HepG2 (cell line): Measurements from ENCODE around the gene TEX26. TPM values are rescaled to one million over a fixed set of nuclear protein-coding genes. Genes with fewer than 3 reads are reported as not detected.

ENCODE experiments used
- BCL6 ChIP-seq: IDR thresholded peaks from 2 replicates; pipeline ENCODE4 v1.6.1; 2016; ENCODE audit warnings: missing genetic modification reagents, missing compliant biosample characterization
- HOXD1 ChIP-seq: sonication (generic); formaldehyde crosslinking; IDR thresholded peaks from 2 replicates; pipeline ENCODE4 v1.5.0; 2020; ENCODE audit warnings: missing genetic modification reagents
- NCOR1 ChIP-seq: fragments of 200-600 bp; sonication (generic); IDR thresholded peaks from 2 replicates; pipeline ENCODE4 v1.7.0; 2017; ENCODE audit warnings: antibody characterized with exemption, low read length, borderline replicate concordance
- NR2F6 ChIP-seq, 2 experiments: IDR thresholded peaks; 2 replicates each; pipeline ENCODE4 v1.6.1; 2016; ENCODE audit warnings: antibody characterized with exemption in 1 of 2, mild to moderate bottlenecking in 1 of 2
- PAXIP1 ChIP-seq: sonication (generic); formaldehyde crosslinking; conservative IDR thresholded peaks from 2 replicates; pipeline ENCODE4 v1.4.0; 2020; ENCODE audit warnings: mild to moderate bottlenecking, missing genetic modification reagents, moderate library complexity
- SOX6 ChIP-seq, 2 experiments: fragments of 450-650 bp in 1 of 2; sonication (generic) in 1 of 2; formaldehyde crosslinking in 1 of 2; IDR thresholded peaks; 2 replicates each; pipeline versions ENCODE4 v1.4.0 to v1.6.1; 2017 to 2020; ENCODE audit warnings: antibody characterized with exemption in 1 of 2, mild to moderate bottlenecking in 1 of 2, missing genetic modification reagents in 1 of 2
- TBX2 ChIP-seq: sonication (generic); formaldehyde crosslinking; IDR thresholded peaks from 2 replicates; pipeline ENCODE4 v1.5.0; 2020; ENCODE audit warnings: missing genetic modification reagents, mild to moderate bottlenecking, borderline replicate concordance
- THAP7 ChIP-seq: sonication (generic); formaldehyde crosslinking; IDR thresholded peaks from 2 replicates; pipeline ENCODE4 v1.8.1; 2023; ENCODE audit warnings: mild to moderate bottlenecking, missing genetic modification reagents
- ZBTB1 ChIP-seq: sonication (generic); formaldehyde crosslinking; IDR thresholded peaks from 2 replicates; pipeline ENCODE4 v1.4.0; 2020; ENCODE audit warnings: missing genetic modification reagents, borderline replicate concordance
- ZBTB21 ChIP-seq: sonication (generic); formaldehyde crosslinking; IDR thresholded peaks from 2 replicates; pipeline ENCODE4 v1.4.0; 2020; ENCODE audit warnings: missing genetic modification reagents
- ZKSCAN1 ChIP-seq: fragments of 150-350 bp; IDR thresholded peaks from 2 replicates; pipeline ENCODE4 v1.6.1; 2014; ENCODE audit warnings: low read length
- ZNF644 ChIP-seq: IDR thresholded peaks from 2 replicates; pipeline ENCODE4 v1.6.1; 2016; ENCODE audit warnings: low read depth
- ZNF703 ChIP-seq: sonication (generic); formaldehyde crosslinking; IDR thresholded peaks from 2 replicates; pipeline ENCODE4 v1.5.1; 2020; ENCODE audit warnings: missing genetic modification reagents, mild to moderate bottlenecking, moderate library complexity, borderline replicate concordance
- ZNF720 ChIP-seq: sonication (generic); formaldehyde crosslinking; IDR thresholded peaks from 2 replicates; pipeline ENCODE4 v1.4.0; 2020; ENCODE audit warnings: missing genetic modification reagents
- polyA plus RNA-seq, 8 experiments: library from polyadenylated mRNA; depleted of rRNA in 3 of 8; stranded (reverse) in 7 of 8; unstranded in 1 of 8; fragments of >200 nt; fragmentation: Illumina TruSeq in 4 of 8; extraction: Trizol in 4 of 8; gene quantifications; 2 replicates each; pipeline versions ENCODE4 v1.2.1 to v1.2.3, GENCODE V29; 2011 to 2016; ENCODE audit warnings: low read depth in 4 of 8, missing spikeins in 1 of 8, mixed read lengths in 1 of 8; ENCODE audit not compliant: insufficient read depth in 1 of 8
- total RNA-seq, 5 experiments: library from RNA; depleted of rRNA; stranded (reverse); fragments of >200 nt; fragmentation: Illumina TruSeq; extraction: Trizol; gene quantifications; 2 replicates each; pipeline ENCODE4 v1.2.3, GENCODE V29; 2016; ENCODE audit warnings: low read depth in 1 of 5
- TF ChIP-seq, protein P1 (sequence below): sonication (generic); formaldehyde crosslinking; IDR thresholded peaks from 2 replicates; pipeline ENCODE4 v1.8.0; 2022; ENCODE audit warnings: mild to moderate bottlenecking, missing genetic modification reagents, borderline replicate concordance
- TF ChIP-seq, protein P2 (sequence below): IDR thresholded peaks from 2 replicates; pipeline ENCODE4 v1.6.1; 2016; ENCODE audit warnings: low read depth, missing genetic modification reagents, missing compliant biosample characterization
- TF ChIP-seq, protein P3 (sequence below): IDR thresholded peaks from 2 replicates; pipeline ENCODE4 v1.6.1; 2016; ENCODE audit warnings: control low read depth

Gene TEX26
- total and polyA plus RNA-seq, 2 of the 13 experiments (the other 11 are each of a cell fraction or from before 2014, with no cell fraction given) = not detected

GRCh38 chr13:30898678-30899241 lies 33.7 kb upstream of the TEX26 start (continued):
- TF ChIP-seq, protein P1, sequence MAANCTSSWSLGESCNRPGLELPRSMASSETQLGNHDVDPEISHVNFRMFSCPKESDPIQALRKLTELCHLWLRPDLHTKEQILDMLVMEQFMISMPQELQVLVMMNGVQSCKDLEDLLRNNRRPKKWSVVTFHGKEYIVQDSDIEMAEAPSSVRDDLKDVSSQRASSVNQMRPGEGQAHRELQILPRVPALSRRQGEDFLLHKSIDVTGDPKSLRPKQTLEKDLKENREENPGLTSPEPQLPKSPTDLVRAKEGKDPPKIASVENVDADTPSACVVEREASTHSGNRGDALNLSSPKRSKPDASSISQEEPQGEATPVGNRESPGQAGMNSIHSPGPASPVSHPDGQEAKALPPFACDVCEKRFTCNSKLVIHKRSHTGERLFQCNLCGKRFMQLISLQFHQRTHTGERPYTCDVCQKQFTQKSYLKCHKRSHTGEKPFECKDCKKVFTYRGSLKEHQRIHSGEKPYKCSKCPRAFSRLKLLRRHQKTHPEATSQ (CRISPR knock-in tag) = no peak
- TF ChIP-seq ZNF720 (CRISPR knock-in tag) = no peak
- TF ChIP-seq, protein P2, sequence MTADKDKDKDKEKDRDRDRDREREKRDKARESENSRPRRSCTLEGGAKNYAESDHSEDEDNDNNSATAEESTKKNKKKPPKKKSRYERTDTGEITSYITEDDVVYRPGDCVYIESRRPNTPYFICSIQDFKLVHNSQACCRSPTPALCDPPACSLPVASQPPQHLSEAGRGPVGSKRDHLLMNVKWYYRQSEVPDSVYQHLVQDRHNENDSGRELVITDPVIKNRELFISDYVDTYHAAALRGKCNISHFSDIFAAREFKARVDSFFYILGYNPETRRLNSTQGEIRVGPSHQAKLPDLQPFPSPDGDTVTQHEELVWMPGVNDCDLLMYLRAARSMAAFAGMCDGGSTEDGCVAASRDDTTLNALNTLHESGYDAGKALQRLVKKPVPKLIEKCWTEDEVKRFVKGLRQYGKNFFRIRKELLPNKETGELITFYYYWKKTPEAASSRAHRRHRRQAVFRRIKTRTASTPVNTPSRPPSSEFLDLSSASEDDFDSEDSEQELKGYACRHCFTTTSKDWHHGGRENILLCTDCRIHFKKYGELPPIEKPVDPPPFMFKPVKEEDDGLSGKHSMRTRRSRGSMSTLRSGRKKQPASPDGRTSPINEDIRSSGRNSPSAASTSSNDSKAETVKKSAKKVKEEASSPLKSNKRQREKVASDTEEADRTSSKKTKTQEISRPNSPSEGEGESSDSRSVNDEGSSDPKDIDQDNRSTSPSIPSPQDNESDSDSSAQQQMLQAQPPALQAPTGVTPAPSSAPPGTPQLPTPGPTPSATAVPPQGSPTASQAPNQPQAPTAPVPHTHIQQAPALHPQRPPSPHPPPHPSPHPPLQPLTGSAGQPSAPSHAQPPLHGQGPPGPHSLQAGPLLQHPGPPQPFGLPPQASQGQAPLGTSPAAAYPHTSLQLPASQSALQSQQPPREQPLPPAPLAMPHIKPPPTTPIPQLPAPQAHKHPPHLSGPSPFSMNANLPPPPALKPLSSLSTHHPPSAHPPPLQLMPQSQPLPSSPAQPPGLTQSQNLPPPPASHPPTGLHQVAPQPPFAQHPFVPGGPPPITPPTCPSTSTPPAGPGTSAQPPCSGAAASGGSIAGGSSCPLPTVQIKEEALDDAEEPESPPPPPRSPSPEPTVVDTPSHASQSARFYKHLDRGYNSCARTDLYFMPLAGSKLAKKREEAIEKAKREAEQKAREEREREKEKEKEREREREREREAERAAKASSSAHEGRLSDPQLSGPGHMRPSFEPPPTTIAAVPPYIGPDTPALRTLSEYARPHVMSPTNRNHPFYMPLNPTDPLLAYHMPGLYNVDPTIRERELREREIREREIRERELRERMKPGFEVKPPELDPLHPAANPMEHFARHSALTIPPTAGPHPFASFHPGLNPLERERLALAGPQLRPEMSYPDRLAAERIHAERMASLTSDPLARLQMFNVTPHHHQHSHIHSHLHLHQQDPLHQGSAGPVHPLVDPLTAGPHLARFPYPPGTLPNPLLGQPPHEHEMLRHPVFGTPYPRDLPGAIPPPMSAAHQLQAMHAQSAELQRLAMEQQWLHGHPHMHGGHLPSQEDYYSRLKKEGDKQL (CRISPR knock-in tag) = no peak
- no peak for TF ChIP-seq SOX6 (IDR thresholded peaks at IDR 0.05)
- peak; percentile 32; the same call in 1 of the 2 replicates for TF ChIP-seq SOX6 (CRISPR knock-in tag; IDR thresholded peaks at IDR 0.05)
- TF ChIP-seq BCL6 (CRISPR knock-in tag) = no peak
- TF ChIP-seq HOXD1 = no peak
- TF ChIP-seq PAXIP1 (CRISPR knock-in tag) = peak; percentile 75
- TF ChIP-seq TBX2 (CRISPR knock-in tag) = peak; percentile 68; the same call in 1 of the 2 replicates
- peak; percentile 61; the same call in 1 of the 2 replicates for TF ChIP-seq ZNF644 (CRISPR knock-in tag)
- peak; percentile 67; the same call in 1 of the 2 replicates for TF ChIP-seq ZBTB21 (CRISPR knock-in tag)
- TF ChIP-seq THAP7 (CRISPR knock-in tag) = no peak
- TF ChIP-seq NR2F6 (IDR thresholded peaks at IDR 0.05) = no peak
- TF ChIP-seq NR2F6 (CRISPR knock-in tag; IDR thresholded peaks at IDR 0.05) = 0 out of 2 replicates have a peak, but pooled peaks have one; percentile 14
- TF ChIP-seq, protein P3, sequence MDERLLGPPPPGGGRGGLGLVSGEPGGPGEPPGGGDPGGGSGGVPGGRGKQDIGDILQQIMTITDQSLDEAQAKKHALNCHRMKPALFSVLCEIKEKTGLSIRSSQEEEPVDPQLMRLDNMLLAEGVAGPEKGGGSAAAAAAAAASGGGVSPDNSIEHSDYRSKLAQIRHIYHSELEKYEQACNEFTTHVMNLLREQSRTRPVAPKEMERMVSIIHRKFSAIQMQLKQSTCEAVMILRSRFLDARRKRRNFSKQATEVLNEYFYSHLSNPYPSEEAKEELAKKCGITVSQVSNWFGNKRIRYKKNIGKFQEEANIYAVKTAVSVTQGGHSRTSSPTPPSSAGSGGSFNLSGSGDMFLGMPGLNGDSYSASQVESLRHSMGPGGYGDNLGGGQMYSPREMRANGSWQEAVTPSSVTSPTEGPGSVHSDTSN (CRISPR knock-in tag) = no peak
- no peak for TF ChIP-seq ZBTB1 (CRISPR knock-in tag)
- TF ChIP-seq NCOR1 = no peak; the same call in 1 of the 2 replicates
- TF ChIP-seq ZNF703 (CRISPR knock-in tag) = no peak
- no peak for TF ChIP-seq ZKSCAN1
